Neural progenitor cell (in vitro differentiated cells): Measurements from ENCODE around the gene CHST15. TPM values are rescaled to one million over a fixed set of nuclear protein-coding genes. Genes with fewer than 3 reads are reported as not detected.

Experiments used
- DNase-seq: peaks from one replicate; pipeline ENCODE4 v3.0.0-alpha.2; 2016; ENCODE audit warnings: low spot score
- H2AFZ ChIP-seq: fragments of 200-600 bp; sonication (generic); replicated peaks from 2 replicates; pipeline ENCODE4 v1.6.1; 2016; ENCODE audit warnings: antibody characterized with exemption
- H3F3A ChIP-seq: fragments of 200-600 bp; sonication (generic); 2 replicates; pipeline ENCODE4 v1.6.1; 2016; ENCODE audit warnings: antibody characterized with exemption, low read depth
- H3K27ac ChIP-seq: fragments of 200-600 bp; sonication (generic); 2 replicates; pipeline ENCODE4 v1.5.1; 2016; ENCODE audit warnings: mild to moderate bottlenecking
- H3K27me3 ChIP-seq: fragments of 200-600 bp; sonication (generic); 2 replicates; pipeline ENCODE4 v1.6.1; 2016; ENCODE audit warnings: mild to moderate bottlenecking, moderate library complexity
- H3K36me3 ChIP-seq: fragments of 200-600 bp; sonication (generic); 2 replicates; pipeline ENCODE4 v1.5.1; 2016
- H3K4me1 ChIP-seq: fragments of 200-600 bp; sonication (generic); 2 replicates; pipeline ENCODE4 v1.6.1; 2016; ENCODE audit warnings: mixed run types
- H3K4me2 ChIP-seq: fragments of 200-600 bp; sonication (generic); 2 replicates; pipeline ENCODE4 v1.6.1; 2016
- H3K4me3 ChIP-seq: fragments of 200-600 bp; sonication (generic); 2 replicates; pipeline ENCODE4 v1.5.1; 2016
- H3K79me2 ChIP-seq: fragments of 200-600 bp; sonication (generic); 2 replicates; pipeline ENCODE4 v1.6.1; 2016; ENCODE audit warnings: low read depth
- H3K9ac ChIP-seq: fragments of 200-600 bp; sonication (generic); 2 replicates; pipeline ENCODE4 v1.6.1; 2016
- H3K9me3 ChIP-seq: fragments of 200-600 bp; sonication (generic); 2 replicates; pipeline ENCODE4 v1.5.1; 2016; ENCODE audit warnings: low read depth
- H4K20me1 ChIP-seq: fragments of 200-600 bp; sonication (generic); 2 replicates; pipeline ENCODE4 v1.6.1; 2016; ENCODE audit warnings: low read depth
- H3K27ac Mint-ChIP-seq: 3 replicates; pipeline ENCODE4 v1.8.0; 2021; ENCODE audit warnings: mixed read lengths
- H3K27me3 Mint-ChIP-seq: 2 replicates; pipeline ENCODE4 v1.8.0; 2022; ENCODE audit warnings: low read depth, mild to moderate bottlenecking, inconsistent platforms, moderate library complexity, mixed read lengths; ENCODE audit not compliant: insufficient read depth
- H3K36me3 Mint-ChIP-seq: 3 replicates; pipeline ENCODE4 v1.8.0; 2021; ENCODE audit warnings: mixed read lengths
- H3K4me1 Mint-ChIP-seq: 3 replicates; pipeline ENCODE4 v1.8.0; 2021; ENCODE audit warnings: mixed read lengths
- H3K4me3 Mint-ChIP-seq: 3 replicates; pipeline ENCODE4 v1.8.0; 2021; ENCODE audit warnings: mild to moderate bottlenecking, moderate library complexity, mixed read lengths
- H3K9me3 Mint-ChIP-seq: 3 replicates; pipeline ENCODE4 v1.8.0; 2020; ENCODE audit warnings: mixed read lengths
- EZH2 ChIP-seq: fragments of 200-600 bp; sonication (generic); IDR thresholded peaks from 2 replicates; pipeline ENCODE4 v1.6.1; 2017; ENCODE audit warnings: antibody characterized with exemption, mild to moderate bottlenecking, moderate library complexity
- EZH2phosphoT487 ChIP-seq: fragments of 200-600 bp; sonication (generic); IDR thresholded peaks from 2 replicates; pipeline ENCODE4 v1.6.1; 2017; ENCODE audit warnings: antibody characterized with exemption
- total RNA-seq: library from RNA; depleted of rRNA; stranded (reverse); fragments of >200 nt; gene quantifications from 2 replicates; pipeline ENCODE4 v1.2.3, GENCODE V29; 2015; ENCODE audit warnings: low replicate concordance
- TF ChIP-seq, protein P1 (sequence below): fragments of 200-600 bp; sonication (generic); IDR thresholded peaks from 2 replicates; pipeline ENCODE4 v1.5.1; 2017; ENCODE audit warnings: antibody characterized with exemption, mild to moderate bottlenecking

The CHST15 gene
- total RNA-seq, 1 donor from 2014 or later: 0.54 TPM

DNA sequence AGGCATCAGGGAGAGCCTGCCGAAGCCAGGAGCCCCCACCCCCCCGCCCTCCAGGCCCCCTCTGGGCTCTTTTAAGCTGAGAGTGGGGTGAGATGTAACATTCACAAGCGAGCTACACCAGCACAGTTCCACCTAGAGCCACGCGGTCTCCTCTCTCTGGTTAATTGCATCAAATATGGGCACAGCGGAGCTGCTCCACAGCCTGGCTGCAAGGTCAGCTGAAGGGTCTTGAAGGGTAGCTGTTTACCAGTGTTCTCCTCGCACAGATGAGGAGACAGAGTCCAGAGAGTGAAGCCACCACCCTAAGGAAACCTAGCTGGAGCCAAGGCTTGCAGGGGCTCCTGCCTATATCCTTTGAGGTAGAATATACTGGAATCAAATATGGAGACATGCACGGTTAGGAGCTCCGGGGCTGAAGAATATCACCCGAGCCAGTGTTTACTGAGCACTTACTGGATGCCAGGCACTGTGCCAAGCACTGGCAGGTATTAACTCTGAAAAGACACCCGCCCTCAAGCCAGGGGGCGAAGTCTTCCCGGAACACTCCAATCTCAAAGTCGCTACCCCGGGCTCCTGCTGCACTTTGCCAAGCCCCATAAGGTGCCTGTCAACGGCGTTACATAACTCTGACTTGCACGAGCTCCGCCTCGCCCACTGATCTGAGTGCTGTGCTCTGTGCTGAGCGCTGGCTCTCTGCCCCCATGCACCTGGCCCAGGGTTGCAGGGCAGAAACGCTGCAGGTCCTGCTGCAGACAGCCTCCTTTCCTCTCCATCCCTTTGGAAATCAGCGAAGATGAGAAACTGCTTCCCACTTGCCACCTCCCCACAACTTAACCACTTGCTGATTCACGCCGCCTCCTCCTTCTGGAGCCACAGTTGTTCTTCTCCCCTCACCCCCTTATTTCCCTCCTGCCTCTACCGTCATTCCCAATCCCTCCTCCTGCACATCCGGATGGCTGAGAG, 5.4 kb downstream of the CHST15 start:
- H3K36me3 Mint-ChIP-seq: peaks cover 13% of the 10 kb centered on the region
- no peaks in the 10 kb centered on the region for H3K9me3 Mint-ChIP-seq
- Histone ChIP-seq H3F3A (no peaks in the 10 kb centered on the region), H3K27me3 (peaks cover 48% of the 10 kb centered on the region), H3K4me3 (no peak overlapping the region), H3K4me2 (no peak overlapping the region), H3K36me3 (no peaks in the 10 kb centered on the region), H3K9me3 (no peaks in the 10 kb centered on the region), H3K4me1 (peaks cover 11% of the 10 kb centered on the region), H3K9ac (no peak overlapping the region), H2AFZ (no peak overlapping the region), H3K27ac (no peak overlapping the region), H4K20me1 (no peaks in the 10 kb centered on the region), H3K79me2 (no peaks in the 10 kb centered on the region)
- no peak overlapping the region for H3K4me3 Mint-ChIP-seq
- no peak for DNase-seq
- H3K27me3 Mint-ChIP-seq: peaks cover 14% of the 10 kb centered on the region
- peaks cover 55% of the 10 kb centered on the region for H3K4me1 Mint-ChIP-seq
- TF ChIP-seq EZH2phosphoT487: no peak
- TF ChIP-seq EZH2: no peak
- TF ChIP-seq, protein P1, sequence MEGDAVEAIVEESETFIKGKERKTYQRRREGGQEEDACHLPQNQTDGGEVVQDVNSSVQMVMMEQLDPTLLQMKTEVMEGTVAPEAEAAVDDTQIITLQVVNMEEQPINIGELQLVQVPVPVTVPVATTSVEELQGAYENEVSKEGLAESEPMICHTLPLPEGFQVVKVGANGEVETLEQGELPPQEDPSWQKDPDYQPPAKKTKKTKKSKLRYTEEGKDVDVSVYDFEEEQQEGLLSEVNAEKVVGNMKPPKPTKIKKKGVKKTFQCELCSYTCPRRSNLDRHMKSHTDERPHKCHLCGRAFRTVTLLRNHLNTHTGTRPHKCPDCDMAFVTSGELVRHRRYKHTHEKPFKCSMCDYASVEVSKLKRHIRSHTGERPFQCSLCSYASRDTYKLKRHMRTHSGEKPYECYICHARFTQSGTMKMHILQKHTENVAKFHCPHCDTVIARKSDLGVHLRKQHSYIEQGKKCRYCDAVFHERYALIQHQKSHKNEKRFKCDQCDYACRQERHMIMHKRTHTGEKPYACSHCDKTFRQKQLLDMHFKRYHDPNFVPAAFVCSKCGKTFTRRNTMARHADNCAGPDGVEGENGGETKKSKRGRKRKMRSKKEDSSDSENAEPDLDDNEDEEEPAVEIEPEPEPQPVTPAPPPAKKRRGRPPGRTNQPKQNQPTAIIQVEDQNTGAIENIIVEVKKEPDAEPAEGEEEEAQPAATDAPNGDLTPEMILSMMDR: no peak
- H3K27ac Mint-ChIP-seq: no peak overlapping the region

DNA sequence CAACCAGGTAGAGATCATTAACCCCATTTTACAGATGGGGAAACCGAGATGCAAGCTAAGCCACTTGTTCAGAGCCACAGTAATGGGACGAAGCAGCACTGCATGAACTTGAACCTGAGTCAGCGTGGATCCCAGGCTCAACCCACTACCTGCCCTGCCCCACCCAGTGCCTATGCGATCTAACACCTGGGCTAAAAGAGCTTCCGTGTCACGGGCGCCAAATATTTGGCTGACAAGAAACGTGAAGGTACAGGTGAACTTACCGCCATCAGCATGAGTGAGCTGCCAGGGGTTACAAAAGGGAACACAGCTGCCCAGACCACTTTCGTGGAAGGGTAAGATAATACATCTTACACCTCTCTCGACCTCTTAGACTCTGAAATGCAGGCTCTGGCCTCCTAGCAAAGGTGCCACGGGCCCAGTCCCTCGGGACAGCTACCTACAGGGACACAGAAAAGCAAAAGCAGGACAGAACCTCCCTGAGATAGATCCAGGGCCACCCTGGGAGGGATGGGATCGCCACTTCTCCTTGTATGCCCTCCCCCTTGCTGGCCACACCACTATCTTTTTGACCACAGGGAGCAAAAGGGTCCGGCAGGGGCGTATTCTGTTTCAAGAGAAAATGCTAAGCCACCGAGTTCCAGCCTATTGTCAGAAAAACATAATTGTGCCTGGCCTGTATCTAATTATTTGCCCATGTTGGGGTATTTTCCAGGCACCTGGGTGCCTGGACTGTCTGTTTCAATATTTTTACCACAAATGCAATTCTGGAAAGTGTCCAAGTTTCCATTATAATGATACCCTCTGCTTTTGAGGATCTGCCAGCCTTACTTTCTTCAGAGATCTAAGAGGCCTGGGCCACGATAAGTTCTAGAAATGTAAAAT, 6.4 kb downstream of the CHST15 start:
- Histone ChIP-seq H3K4me3 (no peak overlapping the region), H3K9ac (no peak overlapping the region), H2AFZ (no peak overlapping the region), H3K4me1 (peaks cover 4% of the 10 kb centered on the region), H3K79me2 (no peaks in the 10 kb centered on the region), H3K4me2 (no peak overlapping the region), H3K36me3 (no peaks in the 10 kb centered on the region), H3K9me3 (no peaks in the 10 kb centered on the region), H4K20me1 (no peaks in the 10 kb centered on the region), H3K27ac (no peak overlapping the region), H3F3A (no peaks in the 10 kb centered on the region), H3K27me3 (peaks cover 38% of the 10 kb centered on the region)
- TF ChIP-seq EZH2phosphoT487 (no peak), EZH2 (no peak)
- TF ChIP-seq, protein P1: no peak
- H3K4me3 Mint-ChIP-seq: no peak overlapping the region
- no peak overlapping the region for H3K27ac Mint-ChIP-seq
- H3K27me3 Mint-ChIP-seq: peaks cover 14% of the 10 kb centered on the region
- peaks cover 55% of the 10 kb centered on the region for H3K4me1 Mint-ChIP-seq
- H3K9me3 Mint-ChIP-seq: peaks cover 5% of the 10 kb centered on the region
- no peak for DNase-seq
- peaks cover 19% of the 10 kb centered on the region for H3K36me3 Mint-ChIP-seq

DNA sequence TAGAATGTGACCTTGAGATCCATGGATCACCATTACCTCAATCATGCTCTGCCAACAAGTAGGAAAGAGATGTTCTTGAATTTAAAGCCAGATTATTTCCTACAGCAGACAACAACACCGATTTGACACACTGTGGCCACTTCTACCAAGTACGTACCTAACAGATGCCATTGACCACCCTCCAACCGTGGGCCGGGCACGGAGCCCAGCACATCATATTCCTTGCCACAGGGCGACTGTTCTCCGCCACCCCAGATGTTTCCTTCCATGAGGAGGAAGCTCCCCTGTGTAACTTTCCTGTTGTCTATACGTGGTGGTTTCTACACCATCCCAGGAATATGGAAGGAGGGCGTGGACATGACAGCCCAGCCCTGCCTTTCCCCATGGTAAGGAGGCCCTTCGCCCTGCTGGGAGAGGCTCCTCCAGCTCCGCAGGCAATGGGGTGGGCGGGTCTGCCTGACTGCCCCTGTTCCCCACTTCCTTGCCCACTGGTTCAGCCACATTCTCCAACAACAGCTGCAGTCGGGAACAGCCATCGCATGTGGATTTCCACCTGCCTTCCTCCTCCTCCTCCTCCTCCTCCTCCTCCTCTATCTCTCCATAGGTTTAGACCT, 7.2 kb downstream of the CHST15 start:
- peaks cover 30% of the 10 kb centered on the region for H3K27me3 ChIP-seq
- no peaks in the 10 kb centered on the region for H4K20me1 ChIP-seq
- TF ChIP-seq EZH2phosphoT487 (no peak), EZH2 (no peak)
- TF ChIP-seq, protein P1: no peak
- no peak overlapping the region for H2AFZ ChIP-seq
- no peaks in the 10 kb centered on the region for H3K36me3 ChIP-seq
- Mint-ChIP-seq H3K4me3 (no peak overlapping the region), H3K4me1 (peaks cover 54% of the 10 kb centered on the region), H3K36me3 (peaks cover 19% of the 10 kb centered on the region), H3K9me3 (peaks cover 5% of the 10 kb centered on the region), H3K27me3 (peaks cover 17% of the 10 kb centered on the region), H3K27ac (no peak overlapping the region)
- H3K4me2 ChIP-seq: no peak overlapping the region
- no peaks in the 10 kb centered on the region for H3K4me1 ChIP-seq
- no peaks in the 10 kb centered on the region for H3F3A ChIP-seq
- no peak overlapping the region for H3K4me3 ChIP-seq
- DNase-seq: no peak
- H3K27ac ChIP-seq: no peak overlapping the region
- H3K79me2 ChIP-seq: no peaks in the 10 kb centered on the region
- H3K9me3 ChIP-seq: no peaks in the 10 kb centered on the region
- H3K9ac ChIP-seq: no peak overlapping the region
